ENCODE data around the gene COL6A5.

The COL6A5 gene

GRCh38 chr3:130456540-130456939, 111.1 kb downstream of the COL6A5 start:
- no peak for DNase-seq

GRCh38 chr3:130457671-130458070, 112.2 kb downstream of the COL6A5 start:
- DNase-seq, result no peak

DNA sequence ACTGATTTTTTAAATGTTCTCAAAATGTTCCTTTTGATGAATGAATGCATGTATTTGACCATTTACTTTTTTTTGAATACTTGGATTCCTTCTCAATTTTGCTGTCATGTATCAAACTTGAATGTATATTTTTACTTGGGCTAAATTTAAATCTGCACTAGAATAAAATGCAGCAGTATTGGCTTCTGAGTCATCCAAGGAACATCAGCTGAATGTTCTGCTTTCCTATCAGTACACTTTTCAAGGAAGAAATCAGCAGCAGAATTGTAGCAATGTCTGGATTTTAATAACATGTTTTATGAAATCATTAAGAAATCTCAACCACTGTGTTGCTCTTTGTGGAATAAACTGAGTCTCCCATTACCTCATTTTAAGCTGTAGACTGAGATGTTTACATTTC, 114.5 kb downstream of the COL6A5 start:
- no peak for DNase-seq

GRCh38 chr3:130462089-130462488, 116.6 kb downstream of the COL6A5 start:
- no peak for DNase-seq

GRCh38 chr3:130463221-130463620, 117.7 kb downstream of the COL6A5 start:
- no peak for DNase-seq

DNA sequence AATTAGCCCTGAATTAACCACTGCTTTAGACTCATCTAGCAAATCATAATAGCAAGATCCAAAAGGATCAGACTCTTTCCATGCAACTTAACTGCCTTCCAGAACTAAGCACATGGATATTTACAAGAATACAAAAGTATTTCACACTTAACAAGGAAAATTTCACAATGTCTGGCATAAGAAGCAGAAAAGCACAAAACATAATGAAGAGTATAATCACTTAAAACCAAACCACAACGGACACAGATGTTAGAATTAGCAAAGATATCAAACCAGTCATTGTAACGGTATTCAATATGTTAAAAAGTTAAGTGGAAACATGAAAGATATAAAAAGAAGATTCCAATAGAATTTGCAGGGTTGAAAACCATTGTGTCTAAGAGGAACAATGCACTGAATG, 120.0 kb downstream of the COL6A5 start:
- no peak for DNase-seq

DNA sequence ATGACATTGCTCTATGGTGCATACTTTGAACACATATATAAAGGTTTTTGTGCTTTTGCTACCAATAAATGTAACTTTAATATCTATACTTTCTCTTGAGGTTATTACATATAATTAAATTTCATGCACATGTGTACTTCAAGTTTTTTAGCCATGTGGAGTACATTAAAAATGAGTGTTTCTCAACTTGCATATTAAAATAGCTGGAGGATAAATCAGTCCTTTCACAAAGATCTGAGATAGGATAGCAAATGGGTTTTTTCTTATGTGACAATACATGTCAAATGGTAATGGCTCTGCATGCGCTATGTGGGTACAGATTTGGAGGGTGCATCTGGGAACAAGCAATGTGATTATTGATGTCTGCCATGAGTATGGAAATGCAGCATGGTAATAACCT, 122.8 kb downstream of the COL6A5 start:
- DNase-seq, result no peak

GRCh38 chr3:130470126-130470525, 124.7 kb downstream of the COL6A5 start:
- no peak for DNase-seq

DNA sequence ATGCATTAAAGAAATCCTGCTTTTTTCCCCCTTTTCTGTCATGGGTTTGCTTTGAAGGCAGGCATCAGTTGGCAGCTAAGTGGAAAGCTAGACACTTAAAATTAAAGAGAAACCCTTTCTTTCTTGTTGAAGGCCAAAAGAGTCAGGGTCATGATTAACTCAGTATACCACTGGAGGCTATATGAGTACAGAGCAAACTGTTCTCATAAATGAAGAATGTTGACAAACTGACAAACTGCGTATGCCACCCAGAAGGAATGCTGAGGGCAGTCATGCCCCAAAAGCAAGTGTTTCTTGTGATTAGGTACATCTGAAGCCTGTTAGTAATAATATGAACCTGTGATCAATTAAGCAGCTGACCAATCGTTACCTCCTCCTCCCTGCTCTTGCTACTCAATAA, 127.9 kb downstream of the COL6A5 start:
- no peak for DNase-seq

GRCh38 chr3:130480736-130481135, 135.3 kb downstream of the COL6A5 start:
- no peak for DNase-seq

DNA sequence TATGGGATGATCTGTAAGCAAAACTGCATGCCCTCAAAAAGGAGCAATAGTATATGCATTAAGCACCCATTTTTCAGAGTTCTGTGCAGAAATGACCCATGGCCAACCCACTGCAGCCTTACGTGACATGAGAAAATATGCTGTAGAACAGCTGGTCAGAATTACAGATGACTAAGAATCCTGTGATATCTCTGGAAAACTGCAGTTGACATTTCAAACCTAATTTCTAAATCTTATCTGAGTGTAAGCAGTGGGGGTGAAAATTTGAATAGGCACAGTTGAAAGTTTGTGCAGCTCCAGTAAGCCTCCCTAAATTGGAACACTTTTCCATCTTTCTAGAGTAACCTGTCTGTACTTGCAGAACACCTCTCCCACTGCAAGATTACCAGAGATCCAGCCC, 142.8 kb downstream of the COL6A5 start:
- DNase-seq, result no peak

DNA sequence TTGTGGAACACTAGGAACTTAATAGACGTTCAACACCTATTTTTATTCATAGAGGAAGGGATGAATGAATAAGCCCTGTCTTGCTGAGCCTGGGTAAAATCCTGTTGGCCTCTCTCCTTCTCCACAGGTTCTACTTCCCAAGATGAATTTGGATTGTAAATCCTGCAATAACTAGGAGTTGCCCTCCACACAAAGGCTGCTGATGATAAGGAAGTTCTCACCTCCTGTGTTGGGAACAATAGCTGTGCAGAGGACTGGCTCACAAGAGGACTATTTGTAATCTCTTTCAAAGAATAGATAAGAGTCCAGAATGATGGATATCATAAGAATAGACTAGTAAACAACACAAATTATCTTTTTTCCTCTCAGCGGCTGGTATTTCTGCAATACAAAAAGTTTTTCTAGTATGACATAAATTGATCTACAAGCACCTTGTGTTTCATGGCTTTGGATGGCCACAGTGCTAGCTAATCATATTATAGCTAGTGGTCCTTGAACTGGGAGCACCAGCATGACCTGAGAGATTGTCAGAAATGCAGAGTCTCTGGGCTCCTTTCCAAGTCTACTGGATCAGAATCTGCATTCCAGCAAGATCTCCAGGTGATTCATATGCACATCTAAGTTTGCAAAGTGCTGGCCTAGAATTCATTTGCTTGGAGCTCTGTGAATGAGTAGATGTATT, 143.4 kb downstream of the COL6A5 start:
- DNase-seq, result no peak

DNA sequence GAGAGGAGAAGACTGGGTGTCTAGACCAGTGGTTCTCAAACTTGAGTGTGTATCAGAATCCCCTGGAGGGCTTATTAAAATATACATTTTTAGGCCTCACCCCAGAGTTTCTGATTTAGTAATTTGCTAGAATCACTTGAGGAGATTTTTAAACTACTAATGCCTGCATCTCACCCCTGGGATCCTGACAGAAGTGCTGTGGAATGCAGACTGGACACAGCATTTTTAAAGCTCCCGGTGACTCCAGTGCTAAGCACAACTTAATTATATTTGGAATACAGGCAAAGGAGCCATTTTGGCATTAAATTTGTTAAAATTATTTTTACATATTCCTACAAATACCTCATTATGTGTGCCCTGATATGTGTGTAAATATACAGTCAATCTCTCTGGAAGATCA, 144.8 kb downstream of the COL6A5 start:
- DNase-seq, result no peak

- no peak for DNase-seq
Observed at GRCh38 chr3:130491431-130491830, 146.0 kb downstream of the COL6A5 start.

GRCh38 chr3:130504701-130505100, 159.2 kb downstream of the COL6A5 start:
- no peak for DNase-seq

DNA sequence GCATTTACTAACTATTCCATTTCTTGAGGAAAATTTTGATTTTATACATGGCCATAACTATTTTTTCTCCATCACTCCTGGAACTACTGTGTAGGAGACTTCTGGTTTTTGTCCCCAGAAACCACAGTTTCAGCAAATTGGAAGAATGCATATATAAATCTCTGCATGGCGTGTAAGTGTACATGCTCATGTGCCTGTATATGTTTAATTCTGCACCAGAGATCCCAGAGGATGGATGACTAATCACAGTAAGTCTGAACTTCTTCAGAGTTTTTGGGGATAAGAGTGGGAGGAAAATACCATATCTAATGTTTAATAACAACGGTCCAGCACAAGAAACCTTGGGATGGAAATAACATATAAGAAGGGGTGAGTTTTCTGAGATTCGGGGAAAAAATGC, 160.6 kb downstream of the COL6A5 start:
- DNase-seq, result no peak

DNA sequence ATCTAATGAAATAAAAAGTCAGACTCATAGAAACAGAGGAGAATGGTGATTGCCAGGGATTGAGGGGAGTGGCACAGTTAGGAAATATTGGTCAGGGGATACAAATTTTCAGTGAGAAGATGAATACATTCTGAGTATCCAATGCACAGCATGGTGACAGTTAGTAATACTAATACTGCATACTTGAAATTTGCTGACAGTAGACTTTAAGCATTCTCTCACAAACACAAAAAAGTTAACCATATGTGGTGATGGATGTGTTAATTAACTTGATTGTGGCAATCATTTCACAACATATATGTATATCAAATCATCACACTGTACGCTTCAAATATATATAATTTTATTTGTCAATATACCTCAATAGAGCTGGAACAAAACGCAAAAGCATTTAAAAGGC, 162.3 kb downstream of the COL6A5 start:
- no peak for DNase-seq

- no peak for DNase-seq
Observed at GRCh38 chr3:130509008-130509407, 163.5 kb downstream of the COL6A5 start.

GRCh38 chr3:130514681-130515080, 169.2 kb downstream of the COL6A5 start:
- no peak for DNase-seq

- no peak for DNase-seq
Observed at GRCh38 chr3:130515755-130516154, 170.3 kb downstream of the COL6A5 start.

GRCh38 chr3:130516645-130517512, 171.4 kb downstream of the COL6A5 start, which contains the start of gene COL6A6:
Gene COL6A6 (plus strand): TSS chr3:130517177. CDS start chr3:130560365, 43,188 bp downstream.
- no peak for DNase-seq

DNA sequence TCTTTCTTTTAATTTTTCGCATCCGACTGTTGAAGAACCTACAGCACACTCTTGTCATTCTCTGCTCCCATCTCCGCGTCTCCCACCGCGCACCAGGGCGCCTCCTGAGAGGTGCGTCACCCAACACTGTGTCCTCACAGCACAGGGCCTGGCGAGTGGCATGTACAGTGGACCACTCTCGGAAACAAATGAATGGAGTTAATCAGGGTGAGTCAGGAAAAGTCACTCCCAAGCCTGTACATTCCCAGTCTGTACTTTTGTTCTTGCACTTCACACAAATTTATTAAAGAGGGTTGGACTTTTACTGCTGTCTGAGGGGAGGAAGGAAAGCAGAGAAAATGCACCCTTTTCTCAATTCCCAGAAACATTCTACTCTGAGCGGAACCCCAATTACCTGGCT, 172.1 kb downstream of the COL6A5 start:
- DNase-seq, result no peak

- DNase-seq, result no peak
Observed at GRCh38 chr3:130519754-130520153, 174.3 kb downstream of the COL6A5 start.

GRCh38 chr3:130522399-130522798, 176.9 kb downstream of the COL6A5 start:
- no peak for DNase-seq
